OCI-LY3 (cell line): ENCODE results near the gene SMCR8.
"Not testable (repeated sequence)": the region's sequence is repeated elsewhere in the genome, so short reads cannot be mapped to it uniquely, and the experiment has no call there.

Experiments
- H2AFZ ChIP-seq: fragments of 200-600, 300-600 bp; shearing (Covaris generic); 2 replicates; pipeline ENCODE4 v1.6.0; 2014; ENCODE audit warnings: antibody characterized with exemption, low read depth, low read length
- H3K27ac ChIP-seq: fragments of 200-600, 300-600 bp; sonication (generic); 2 replicates; pipeline ENCODE4 v1.5.1; 2014; ENCODE audit warnings: mild to moderate bottlenecking, low read length, moderate library complexity, mixed read lengths
- H3K27me3 ChIP-seq: fragments of 200-600, 300-600 bp; sonication (generic); 2 replicates; pipeline ENCODE4 v1.6.1; 2014; ENCODE audit warnings: low read depth, low read length, mixed read lengths
- H3K36me3 ChIP-seq: fragments of 200-600, 300-600 bp; sonication (generic); replicated peaks from 2 replicates; pipeline ENCODE3; 2014; ENCODE audit warnings: low read depth, low read length, mixed read lengths
- H3K4me1 ChIP-seq: fragments of 300-600, 200-600 bp; sonication (generic); 2 replicates; pipeline ENCODE4 v1.6.1; 2014; ENCODE audit warnings: low read length, mixed read lengths
- H3K4me2 ChIP-seq: fragments of 200-600, 300-600 bp; sonication (generic); 2 replicates; pipeline ENCODE4 v1.6.1; 2014; ENCODE audit warnings: low read length, mixed read lengths
- H3K4me3 ChIP-seq: fragments of 300-600, 200-600 bp; sonication (generic); 2 replicates; pipeline ENCODE4 v1.5.1; 2014; ENCODE audit warnings: antibody characterized with exemption, mild to moderate bottlenecking, low read length, moderate library complexity
- H3K79me2 ChIP-seq: fragments of 300-600, 200-600 bp; shearing (Covaris generic); 2 replicates; pipeline ENCODE4 v1.6.1; 2014; ENCODE audit warnings: mild to moderate bottlenecking, low read length, mixed read lengths
- H3K9ac ChIP-seq: fragments of 300-600, 200-600 bp; shearing (Covaris generic); 2 replicates; pipeline ENCODE4 v1.6.0; 2014; ENCODE audit warnings: mild to moderate bottlenecking, low read length, moderate library complexity
- H3K9me3 ChIP-seq: fragments of 200-600, 300-600 bp; shearing (Covaris generic); 2 replicates; pipeline ENCODE4 v1.6.1; 2014; ENCODE audit warnings: low read length, mixed read lengths; ENCODE audit not compliant: insufficient read depth
- H4K20me1 ChIP-seq: fragments of 200-600, 300-600 bp; sonication (generic); 2 replicates; pipeline ENCODE4 v1.6.1; 2016; ENCODE audit warnings: low read length, mixed read lengths; ENCODE audit not compliant: insufficient read depth
- CTCF ChIP-seq: fragments of 200-600, 300-600 bp; sonication (generic); IDR thresholded peaks from 2 replicates; pipeline ENCODE4 v1.5.1; 2014; ENCODE audit warnings: antibody characterized with exemption, low read length, low read depth
- EZH2phosphoT487 ChIP-seq: fragments of 200-600 bp; shearing (Covaris generic); IDR thresholded peaks from 2 replicates; pipeline ENCODE4 v1.6.1; 2018; ENCODE audit warnings: antibody characterized with exemption, mixed run types, low read depth

The SMCR8 gene

GRCh38 chr17:18370761-18371160 is 55.7 kb downstream of the SMCR8 start:
- H3K4me3 ChIP-seq, result no peak overlapping the region
- no peaks in the 10 kb centered on the region for H3K36me3 ChIP-seq
- H3K4me1 ChIP-seq, result no peaks in the 10 kb centered on the region
- no peak overlapping the region for H3K4me2 ChIP-seq
- H3K27me3 ChIP-seq, result no peaks in the 10 kb centered on the region
- H4K20me1 ChIP-seq, result no peaks in the 10 kb centered on the region
- H2AFZ ChIP-seq, result no peak overlapping the region
- H3K79me2 ChIP-seq, result no peaks in the 10 kb centered on the region
- no peak for TF ChIP-seq CTCF
- TF ChIP-seq EZH2phosphoT487, result no peak
- H3K27ac ChIP-seq, result no peak overlapping the region
- H3K9me3 ChIP-seq, result no peaks in the 10 kb centered on the region
- H3K9ac ChIP-seq, result no peak overlapping the region

- Histone ChIP-seq H3K4me2 (no peak overlapping the region), H3K9ac (no peak overlapping the region), H3K4me3 (no peak overlapping the region), H3K27ac (no peak overlapping the region), H3K4me1 (no peaks in the 10 kb centered on the region), H3K9me3 (no peaks in the 10 kb centered on the region), H3K79me2 (no peaks in the 10 kb centered on the region), H4K20me1 (no peaks in the 10 kb centered on the region), H3K36me3 (no peaks in the 10 kb centered on the region), H2AFZ (no peak overlapping the region), H3K27me3 (no peaks in the 10 kb centered on the region)
- no peak for TF ChIP-seq EZH2phosphoT487
- no peak for TF ChIP-seq CTCF
These were observed 56.4 kb downstream of the SMCR8 start for GRCh38 chr17:18371455-18371854.

- H3K9me3 ChIP-seq, H2AFZ ChIP-seq, H3K27ac ChIP-seq, H3K4me2 ChIP-seq, H3K79me2 ChIP-seq, H3K27me3 ChIP-seq, H3K4me1 ChIP-seq, H3K4me3 ChIP-seq, H3K36me3 ChIP-seq, H4K20me1 ChIP-seq, H3K9ac ChIP-seq: not testable (repeated sequence)
These were observed 58.1 kb downstream of the SMCR8 start for GRCh38 chr17:18373181-18373580.

- H3K4me2 ChIP-seq, result no peak overlapping the region
- no peaks in the 10 kb centered on the region for H3K36me3 ChIP-seq
- no peaks in the 10 kb centered on the region for H4K20me1 ChIP-seq
- TF ChIP-seq EZH2phosphoT487, result no peak
- no peak for TF ChIP-seq CTCF
- H3K4me1 ChIP-seq, result no peaks in the 10 kb centered on the region
- no peaks in the 10 kb centered on the region for H3K27me3 ChIP-seq
- no peak overlapping the region for H3K4me3 ChIP-seq
- H3K9me3 ChIP-seq, result no peaks in the 10 kb centered on the region
- H3K27ac ChIP-seq, result no peak overlapping the region
- H2AFZ ChIP-seq, result no peak overlapping the region
- no peaks in the 10 kb centered on the region for H3K79me2 ChIP-seq
- H3K9ac ChIP-seq, result no peak overlapping the region
These were observed 59.1 kb downstream of the SMCR8 start for GRCh38 chr17:18374216-18374615.
